WI38 (cell line): ENCODE data around the gene NPEPPS.

ENCODE experiments used
- H3K4me3 ChIP-seq: 2 replicates; pipeline ENCODE4 v1.5.1; 2011; ENCODE audit warnings: low read depth, mild to moderate bottlenecking, control low read depth, low read length
- TF ChIP-seq, protein P1 (sequence below): IDR thresholded peaks from 2 replicates; pipeline ENCODE4 v1.5.1; 2012; ENCODE audit warnings: low read depth, mild to moderate bottlenecking, control low read depth, low read length

The NPEPPS gene

DNA sequence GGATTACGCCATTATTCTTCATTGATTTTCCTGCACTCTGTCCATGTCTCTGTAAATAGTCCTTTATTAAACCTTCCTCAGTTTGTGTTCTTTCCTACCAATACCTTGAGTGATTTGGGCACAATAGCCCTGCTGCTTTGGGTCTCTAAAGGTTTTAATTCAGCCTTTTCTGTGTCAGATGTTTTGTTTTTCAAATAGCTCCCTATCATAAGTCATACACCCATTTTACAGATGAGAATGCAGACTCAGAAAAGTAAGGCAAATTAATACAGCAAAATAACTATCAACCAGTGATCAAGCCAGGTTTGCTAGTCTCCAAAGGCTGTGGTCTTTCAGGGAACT is 93.8 kb downstream of the NPEPPS start:
- TF ChIP-seq, protein P1, sequence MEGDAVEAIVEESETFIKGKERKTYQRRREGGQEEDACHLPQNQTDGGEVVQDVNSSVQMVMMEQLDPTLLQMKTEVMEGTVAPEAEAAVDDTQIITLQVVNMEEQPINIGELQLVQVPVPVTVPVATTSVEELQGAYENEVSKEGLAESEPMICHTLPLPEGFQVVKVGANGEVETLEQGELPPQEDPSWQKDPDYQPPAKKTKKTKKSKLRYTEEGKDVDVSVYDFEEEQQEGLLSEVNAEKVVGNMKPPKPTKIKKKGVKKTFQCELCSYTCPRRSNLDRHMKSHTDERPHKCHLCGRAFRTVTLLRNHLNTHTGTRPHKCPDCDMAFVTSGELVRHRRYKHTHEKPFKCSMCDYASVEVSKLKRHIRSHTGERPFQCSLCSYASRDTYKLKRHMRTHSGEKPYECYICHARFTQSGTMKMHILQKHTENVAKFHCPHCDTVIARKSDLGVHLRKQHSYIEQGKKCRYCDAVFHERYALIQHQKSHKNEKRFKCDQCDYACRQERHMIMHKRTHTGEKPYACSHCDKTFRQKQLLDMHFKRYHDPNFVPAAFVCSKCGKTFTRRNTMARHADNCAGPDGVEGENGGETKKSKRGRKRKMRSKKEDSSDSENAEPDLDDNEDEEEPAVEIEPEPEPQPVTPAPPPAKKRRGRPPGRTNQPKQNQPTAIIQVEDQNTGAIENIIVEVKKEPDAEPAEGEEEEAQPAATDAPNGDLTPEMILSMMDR, result no peak
- no peak overlapping the region for H3K4me3 ChIP-seq

DNA sequence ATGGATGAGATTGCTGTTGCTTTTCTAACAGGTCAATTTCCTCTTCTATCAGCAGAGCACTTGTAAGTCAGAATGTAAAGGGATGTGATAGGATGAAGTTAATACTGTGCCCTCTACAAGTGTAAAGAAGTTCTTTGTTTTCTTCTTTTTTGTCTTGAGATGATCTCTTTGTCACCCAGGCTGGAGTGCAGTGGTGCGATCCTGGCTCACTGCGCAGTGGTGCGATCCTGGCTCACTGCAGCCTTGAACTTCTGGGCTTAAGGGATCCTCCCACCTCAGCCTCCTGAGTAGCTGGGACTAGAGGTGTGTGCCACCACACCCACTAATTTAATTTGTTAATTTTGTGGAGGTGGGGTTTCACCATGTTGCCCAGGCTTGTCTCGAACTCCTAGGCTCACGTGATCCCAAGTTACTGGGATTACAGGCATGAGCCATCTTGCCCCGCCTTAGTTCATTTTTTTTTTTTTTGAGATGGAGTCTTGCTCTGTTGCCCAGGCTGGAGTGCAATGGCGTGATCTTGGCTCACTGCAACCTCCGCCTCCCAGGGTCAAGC is 97.2 kb downstream of the NPEPPS start:
- TF ChIP-seq, protein P1, result no peak
- no peak overlapping the region for H3K4me3 ChIP-seq

DNA sequence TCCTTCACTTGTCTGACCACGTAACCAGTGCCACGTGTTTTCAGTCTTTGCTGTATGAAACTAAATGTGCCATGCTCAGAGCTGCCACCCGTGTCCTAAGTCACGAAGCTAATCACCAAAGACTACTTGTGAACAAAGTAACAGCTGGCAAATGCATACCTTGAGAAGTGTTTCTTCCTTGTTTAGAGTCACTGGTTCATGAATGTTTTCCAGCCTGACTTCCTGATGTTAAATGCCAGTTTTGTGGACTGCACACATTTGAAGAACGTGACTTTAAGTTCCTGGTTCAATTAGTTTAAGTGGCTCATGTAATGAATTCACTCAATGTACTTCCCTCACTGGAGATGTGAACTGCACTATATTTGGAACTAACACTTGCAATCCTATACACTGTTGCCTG is 98.9 kb downstream of the NPEPPS start:
- H3K4me3 ChIP-seq, result no peak overlapping the region
- TF ChIP-seq, protein P1, result no peak

DNA sequence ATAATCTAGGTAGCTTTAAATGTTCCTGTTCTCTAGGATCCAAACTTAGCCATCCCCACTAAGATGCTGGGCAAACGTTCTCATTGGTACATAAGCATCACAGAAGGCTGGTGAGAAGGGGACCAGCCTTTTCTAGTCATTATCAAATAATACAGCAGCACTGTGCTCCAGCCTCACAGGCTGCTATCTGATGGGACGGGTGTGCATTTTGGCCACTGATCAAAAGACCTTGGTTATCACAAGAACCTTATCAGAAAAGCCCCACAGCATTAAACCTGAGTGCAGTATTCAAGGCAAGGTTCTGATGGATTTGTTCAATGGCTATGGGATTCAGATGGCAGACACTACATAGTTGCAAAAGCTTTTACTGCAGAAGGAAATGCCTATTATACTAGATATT is 99.7 kb downstream of the NPEPPS start:
- no peak overlapping the region for H3K4me3 ChIP-seq
- TF ChIP-seq, protein P1, result no peak

DNA sequence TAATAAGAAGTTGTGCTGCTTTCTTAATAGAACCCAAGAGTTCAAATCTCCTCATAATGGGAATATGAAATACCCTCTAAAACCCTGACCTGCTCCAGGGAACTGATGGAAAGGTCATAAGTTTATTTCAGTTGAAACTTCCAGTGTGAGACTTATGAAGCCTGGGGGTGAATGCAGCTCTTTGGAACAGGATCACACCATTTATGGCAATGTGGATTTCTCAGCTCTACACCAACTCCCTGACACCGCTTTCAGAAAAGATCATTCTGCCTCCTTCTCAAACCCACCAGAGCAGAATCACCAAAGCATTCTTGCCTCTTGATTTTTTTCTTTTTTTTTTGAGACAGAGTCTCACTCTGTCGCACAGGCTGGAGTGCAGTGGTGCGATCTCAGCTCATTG is 102.1 kb downstream of the NPEPPS start:
- no peak overlapping the region for H3K4me3 ChIP-seq
- TF ChIP-seq, protein P1, result no peak

DNA sequence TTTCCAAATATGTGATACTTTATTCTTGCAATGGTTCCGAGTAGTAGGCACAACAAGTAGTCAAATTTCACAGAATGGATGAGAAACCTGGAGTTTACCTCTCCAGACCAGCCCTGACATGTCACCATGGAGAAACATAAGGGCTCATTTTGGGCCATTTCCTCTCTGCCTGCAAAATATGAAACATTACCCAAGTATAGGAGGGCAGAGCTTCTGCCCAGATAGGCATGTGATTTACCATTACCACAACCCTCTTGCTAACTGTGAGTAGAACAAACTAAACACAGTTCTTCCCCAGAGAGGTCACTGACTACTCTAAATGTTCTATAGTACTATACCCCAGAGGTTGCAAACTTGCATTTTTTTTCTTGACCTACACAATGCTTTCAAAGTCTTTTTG is 103.1 kb downstream of the NPEPPS start:
- no peak overlapping the region for H3K4me3 ChIP-seq
- TF ChIP-seq, protein P1, result no peak

DNA sequence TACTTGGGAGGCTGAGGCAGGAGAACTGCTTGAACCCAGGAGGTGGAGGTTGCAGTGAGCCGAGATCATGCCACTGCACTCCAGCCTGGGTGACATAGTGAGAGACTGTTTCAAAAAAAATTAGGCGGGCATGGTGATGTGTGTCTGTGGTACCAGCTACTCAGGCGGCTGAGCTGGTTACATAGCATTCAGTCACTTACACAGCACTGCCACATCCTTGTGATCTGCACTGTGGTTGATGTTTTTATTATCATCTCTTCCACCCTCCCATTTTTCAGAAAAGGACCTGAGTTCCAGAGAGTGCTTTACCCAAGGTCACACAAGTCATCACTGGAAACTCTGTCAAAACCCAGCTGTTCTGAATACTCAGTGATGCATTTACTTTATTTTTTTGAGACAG is 104.0 kb downstream of the NPEPPS start:
- H3K4me3 ChIP-seq, result no peak overlapping the region

More for the DNA sequence above, 104.0 kb downstream of the NPEPPS start:
- TF ChIP-seq, protein P1, result no peak
